Stomach (tissue), 4 donors: ENCODE measurements around the gene SMARCC1.

Source experiments
- CTCF ChIP-seq, 7 experiments: fragments of 450-650 bp in 4 of 7; fragments of 200-600 bp in 3 of 7; sonication (generic) in 3 of 7; IDR thresholded peaks; one replicate each; pipeline ENCODE4 v1.5.1; 2016 to 2019; ENCODE audit warnings: antibody characterized with exemption in 7 of 7, control low read depth in 2 of 7, mild to moderate bottlenecking in 1 of 7
- EP300 ChIP-seq: sonication (generic); formaldehyde crosslinking; IDR thresholded peaks from one replicate; pipeline ENCODE4 v1.6.1; 2017; ENCODE audit warnings: antibody characterized with exemption
- POLR2AphosphoS5 ChIP-seq, 3 donors: sonication (generic); formaldehyde crosslinking; IDR thresholded peaks; one replicate each; pipeline ENCODE4 v1.6.1; 2016; ENCODE audit warnings: antibody characterized with exemption in 3 of 3

- TF ChIP-seq EP300 (no peak), CTCF (IDR thresholded peaks at IDR 0.05) (no peak), POLR2AphosphoS5 (IDR thresholded peaks at IDR 0.05) (no peak)
Measured at GRCh38 chr3:47669026-47669749, 112.5 kb downstream of the SMARCC1 start.
